ENCODE results near the gene STAU1.
"Not testable (repeated sequence)": the region's sequence is repeated elsewhere in the genome, so short reads cannot be mapped to it uniquely, and the experiment has no call there.

STAU1 gene

GRCh38 chr20:49187851-49188641 is at the start of gene STAU1:
Gene STAU1 (minus strand): TSS chr20:49188334. CDS start chr20:49166201, 22,133 bp downstream.
- peak; percentile 92 for DNase-seq

GRCh38 chr20:49237531-49237930 is 49.4 kb upstream of the STAU1 start:
- no peak for DNase-seq

GRCh38 chr20:49236301-49236700 is 48.2 kb upstream of the STAU1 start:
- no peak for DNase-seq

- DNase-seq = no peak
Measured at GRCh38 chr20:49234831-49235230, 46.7 kb upstream of the STAU1 start.

GRCh38 chr20:49233226-49233625 is 45.1 kb upstream of the STAU1 start:
- DNase-seq = no peak

GRCh38 chr20:49231471-49231870 is 43.3 kb upstream of the STAU1 start:
- no peak for DNase-seq

GRCh38 chr20:49230561-49231133 is 42.5 kb upstream of the STAU1 start:
- no peak for DNase-seq

- DNase-seq = no peak
Measured at GRCh38 chr20:49230021-49230420, 41.9 kb upstream of the STAU1 start.

- DNase-seq = no peak
Measured at GRCh38 chr20:49229381-49229780, 41.2 kb upstream of the STAU1 start.

GRCh38 chr20:49228676-49229075 is 40.5 kb upstream of the STAU1 start:
- no peak for DNase-seq

- no peak for DNase-seq
Measured at GRCh38 chr20:49225896-49226295, 37.8 kb upstream of the STAU1 start.

GRCh38 chr20:49219924-49220831 is 32.0 kb upstream of the STAU1 start:
- DNase-seq = no peak

- peak; percentile 92 for DNase-seq
Measured at GRCh38 chr20:49219091-49219923, 31.2 kb upstream of the STAU1 start, which contains the start of gene DDX27. Gene DDX27 (plus strand): TSS chr20:49219416. CDS start chr20:49219449, 33 bp downstream.

- not testable (repeated sequence) for DNase-seq
Measured at GRCh38 chr20:49218739-49219090, 30.6 kb upstream of the STAU1 start.

GRCh38 chr20:49216991-49217578 is 29.0 kb upstream of the STAU1 start:
- DNase-seq = peak; percentile 98

- DNase-seq = no peak
Measured at GRCh38 chr20:49215232-49215631, 27.1 kb upstream of the STAU1 start.

- DNase-seq = no peak
Measured at GRCh38 chr20:49214571-49214970, 26.4 kb upstream of the STAU1 start.

- no peak for DNase-seq
Measured at GRCh38 chr20:49210757-49211110, 22.6 kb upstream of the STAU1 start.

- no peak for DNase-seq
Measured at GRCh38 chr20:49210101-49210756, 22.1 kb upstream of the STAU1 start.

GRCh38 chr20:49207076-49207475 is 18.9 kb upstream of the STAU1 start:
- DNase-seq = no peak

GRCh38 chr20:49203746-49204145 is 15.6 kb upstream of the STAU1 start:
- DNase-seq = no peak

- no peak for DNase-seq
Measured at GRCh38 chr20:49203011-49203410, 14.9 kb upstream of the STAU1 start.

Measured in stimulated activated CD4-positive, alpha-beta T cell treated with anti-CD3 and anti-CD28 coated beads, Interleukin-4, amount 100 ng/mL, for 1 hour (primary cell).